Heart left ventricle (tissue), 16 donors: Measurements from ENCODE around the gene KCND1. TPM values are rescaled to one million over a fixed set of nuclear protein-coding genes. Genes with fewer than 3 reads are reported as not detected.

Experiments
- ATAC-seq, 4 donors: fragments of 200-7000 bp; cut with Tn5 transposase; one replicate each; pipeline ENCODE4 v1.9.1; 2020 to 2022; ENCODE audit warnings: moderate library complexity in 4 of 4, mild to moderate bottlenecking in 3 of 4, moderate number of reproducible peaks in 1 of 4
- DNase-seq, 5 donors: peaks; one replicate each; pipeline ENCODE4 v3.0.0-alpha.2; 2020
- H3K27ac ChIP-seq, 12 donors: fragments of 200-600 bp; sonication (generic) in 4 of 12; one replicate each; pipeline versions ENCODE4 v1.5.0 to v1.8.0; 2016 to 2022; ENCODE audit warnings: mild to moderate bottlenecking in 2 of 12
- H3K27me3 ChIP-seq, 9 donors: fragments of 200-600 bp; sonication (generic) in 2 of 9; one replicate each; pipeline versions ENCODE4 v1.5.1 to v1.8.0; 2016 to 2022; ENCODE audit warnings: mild to moderate bottlenecking in 3 of 9
- H3K36me3 ChIP-seq, 9 donors: fragments of 200-600 bp; sonication (generic) in 2 of 9; one replicate each; pipeline versions ENCODE4 v1.5.0 to v1.8.0; 2018 to 2022; ENCODE audit warnings: mild to moderate bottlenecking in 2 of 9
- H3K4me1 ChIP-seq, 12 donors: fragments of 200-600 bp; sonication (generic) in 4 of 12; one replicate each; pipeline versions ENCODE4 v1.5.0 to v1.8.0; 2016 to 2022; ENCODE audit warnings: mild to moderate bottlenecking in 3 of 12
- H3K4me3 ChIP-seq, 12 donors: fragments of 200-600 bp; sonication (generic) in 4 of 12; one replicate each; pipeline versions ENCODE4 v1.5.0 to v1.8.0; 2017 to 2022; ENCODE audit warnings: mild to moderate bottlenecking in 9 of 12, moderate library complexity in 4 of 12
- H3K9me3 ChIP-seq, 12 donors: fragments of 200-600 bp; sonication (generic) in 4 of 12; one replicate each; pipeline versions ENCODE4 v1.5.0 to v1.8.0; 2016 to 2022; ENCODE audit warnings: mild to moderate bottlenecking in 1 of 12
- POLR2A ChIP-seq, 2 donors: fragments of 450-650 bp; IDR thresholded peaks; one replicate each; pipeline ENCODE4 v1.6.1; 2017; ENCODE audit warnings: antibody characterized with exemption in 2 of 2, mild to moderate bottlenecking in 2 of 2, moderate library complexity in 2 of 2
- WGBS, 4 donors: extraction: QIAGEN DNeasy Blood & Tissue Kit in 2 of 4; methylation state at CpG; one replicate each; pipeline versions ENCODE4 v1.1.5 to v1.1.7; 2013 to 2018; 5-methylcytosine and 5-hydroxymethylcytosine counted together
- intact Hi-C, 10 donors: fragments of 100-400 bp; cut with DNase I; formaldehyde crosslinking; loops; one replicate each; pipeline versions ENCODE4 v1.11.1 to v1.14.2; 2022
- polyA plus RNA-seq, 2 donors: library from polyadenylated mRNA; stranded (reverse); fragments of 200-250 nt; gene quantifications; one replicate each; pipeline ENCODE4 v1.2.3, GENCODE V29; 2013
- total RNA-seq, 9 donors: library from RNA; depleted of rRNA in 2 of 9; stranded (reverse); fragments of >200 nt in 2 of 9; fragmentation: NEBNext Ultra II Directional in 3 of 9; extraction: Animal tissue kit (Norgen Biotek cat#: 25700) in 3 of 9; gene quantifications; one replicate each; pipeline versions ENCODE4 v1.1.0 to v1.2.4, GENCODE V29; 2016 to 2023
- TF ChIP-seq, protein P1 (sequence below), 12 donors: fragments of 200-600 bp; sonication (generic) in 4 of 12; IDR thresholded peaks; one replicate each; pipeline versions ENCODE4 v1.5.0 to v1.8.0; 2018 to 2022; ENCODE audit warnings: antibody characterized with exemption in 12 of 12, mild to moderate bottlenecking in 5 of 12
- donor health status: ischemic (EF 13 %, LVEDD 7.1; RV severe dilation, severe dysfunction).
- donor health status: healthy with polysubstance abuse.
- donor health status: DM: no; HTN: yes; CAD: no.
- donor health status: DM: no; HTN: no; CAD: no.
- donor health status: ischemic (EF 25% LVEDD 6.9; RV normal size, moderate dysfunction).
- donor health status: ischemic (EF 25% LVEDD 5.7; RV mildly dilated, moderate dysfunction).
- donor health status: healthy.
- donor health status: DM: yes; HTN: yes; CAD: no.
- donor health status: ischemic (EF 35%, LVEDD 5.7; RV mildly dilated, moderate dysfunction).
- donor health status: nonischemic (EF 11% LVEDD 7.7; RV severe dilation, severe dysfunction).
- donor health status: DM: yes; HTN: yes; CAD: no.
- donor health status: PGD.
- donor health status: ischemic (EF 29% LVEDD 5.4; RV normal size, mild dysfunction).
- donor health status: nonischemic (EF 23%, LVEDD 6.1; RV moderate dilation, normal function).

The KCND1 gene
- total and polyA plus RNA-seq, 11 donors, result 0.09 to 1.5 (median 0.29) TPM

GRCh38 chrX:49000636-49001035 is 29.0 kb upstream of the KCND1 start:
- Histone ChIP-seq H3K4me3 (no peak overlapping the region), H3K27ac (no peak overlapping the region), H3K4me1 (peaks cover 0 to 6% (median 0%) of the 10 kb centered on the region in 12 donors), H3K36me3 (peaks cover 0 to 22% (median 9%) of the 10 kb centered on the region in 9 donors), H3K9me3 (peaks cover 0 to 8% (median 0%) of the 10 kb centered on the region in 12 donors), H3K27me3 (peaks cover 0 to 6% (median 0%) of the 10 kb centered on the region in 9 donors)
- ATAC-seq, result no peak
- TF ChIP-seq, protein P1, sequence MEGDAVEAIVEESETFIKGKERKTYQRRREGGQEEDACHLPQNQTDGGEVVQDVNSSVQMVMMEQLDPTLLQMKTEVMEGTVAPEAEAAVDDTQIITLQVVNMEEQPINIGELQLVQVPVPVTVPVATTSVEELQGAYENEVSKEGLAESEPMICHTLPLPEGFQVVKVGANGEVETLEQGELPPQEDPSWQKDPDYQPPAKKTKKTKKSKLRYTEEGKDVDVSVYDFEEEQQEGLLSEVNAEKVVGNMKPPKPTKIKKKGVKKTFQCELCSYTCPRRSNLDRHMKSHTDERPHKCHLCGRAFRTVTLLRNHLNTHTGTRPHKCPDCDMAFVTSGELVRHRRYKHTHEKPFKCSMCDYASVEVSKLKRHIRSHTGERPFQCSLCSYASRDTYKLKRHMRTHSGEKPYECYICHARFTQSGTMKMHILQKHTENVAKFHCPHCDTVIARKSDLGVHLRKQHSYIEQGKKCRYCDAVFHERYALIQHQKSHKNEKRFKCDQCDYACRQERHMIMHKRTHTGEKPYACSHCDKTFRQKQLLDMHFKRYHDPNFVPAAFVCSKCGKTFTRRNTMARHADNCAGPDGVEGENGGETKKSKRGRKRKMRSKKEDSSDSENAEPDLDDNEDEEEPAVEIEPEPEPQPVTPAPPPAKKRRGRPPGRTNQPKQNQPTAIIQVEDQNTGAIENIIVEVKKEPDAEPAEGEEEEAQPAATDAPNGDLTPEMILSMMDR (IDR thresholded peaks at IDR 0.05), result no peak
- no peak for TF ChIP-seq POLR2A (IDR thresholded peaks at IDR 0.05)
- WGBS, 4 donors, result 77 to 99% (median 87%) methylated on average over 4 of the region's 4 CpGs
- no peak for DNase-seq
- intact Hi-C loops, result loop anchor here in 3 of 10 donors (5.0 kb wide), 2 partner anchors 42 to 43 kb away; partner anchors contain the start of genes TFE3 (in 3 of the 3) and OTUD5 (in 1 of the 3)

DNA sequence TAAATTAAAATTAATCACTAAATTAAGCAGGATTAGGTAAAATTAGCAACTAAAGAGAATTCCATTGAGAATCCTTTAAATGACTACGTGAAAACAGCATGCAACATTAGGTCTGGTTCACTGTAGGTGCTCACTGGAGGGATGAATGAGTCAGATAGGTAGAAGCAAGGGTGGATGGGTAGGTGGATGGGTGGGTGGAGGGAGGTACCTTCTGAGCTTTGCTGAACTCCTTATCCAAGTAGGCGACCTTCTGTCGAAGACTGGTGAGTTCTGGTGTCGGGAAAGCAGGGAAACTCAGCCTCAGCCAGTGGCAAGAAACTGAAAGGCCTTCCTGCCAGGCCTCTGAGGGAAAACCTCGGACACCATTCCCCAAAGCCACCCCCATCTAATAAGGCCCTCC is 27.4 kb upstream of the KCND1 start:
- peaks cover 0 to 6% (median 0%) of the 10 kb centered on the region in 9 donors for H3K27me3 ChIP-seq
- peaks cover 0 to 30% (median 17%) of the 10 kb centered on the region in 9 donors for H3K36me3 ChIP-seq
- H3K4me1 ChIP-seq, result peaks cover 0 to 6% (median 0%) of the 10 kb centered on the region in 12 donors
- H3K4me3 ChIP-seq, result no peak overlapping the region
- intact Hi-C loops, result no loop called here
- TF ChIP-seq, protein P1 (IDR thresholded peaks at IDR 0.05), result no peak
- TF ChIP-seq POLR2A (IDR thresholded peaks at IDR 0.05), result no peak
- ATAC-seq, result no peak
- peaks cover 0 to 8% (median 0%) of the 10 kb centered on the region in 12 donors for H3K9me3 ChIP-seq
- H3K27ac ChIP-seq, result no peak overlapping the region
- no peak for DNase-seq
- WGBS, 4 donors, result 75 to 96% (median 83%) methylated on average over 5 of the region's 5 CpGs

- Histone ChIP-seq H3K4me1 (peaks cover 0 to 6% (median 0%) of the 10 kb centered on the region in 12 donors), H3K27me3 (peaks cover 0 to 6% (median 0%) of the 10 kb centered on the region in 9 donors), H3K36me3 (peaks cover 0 to 31% (median 20%) of the 10 kb centered on the region in 9 donors), H3K27ac (no peak overlapping the region), H3K4me3 (no peak overlapping the region), H3K9me3 (peaks cover 0 to 8% (median 0%) of the 10 kb centered on the region in 12 donors)
- ATAC-seq (no peak), DNase-seq (no peak)
- intact Hi-C loops, result no loop called here
- 74 to 97% (median 85%) methylated on average over 4 of the region's 4 CpGs for WGBS, 4 donors
- TF ChIP-seq, protein P1 (IDR thresholded peaks at IDR 0.05), result no peak
- no peak for TF ChIP-seq POLR2A (IDR thresholded peaks at IDR 0.05)
Measured at GRCh38 chrX:48998391-48998790, 26.7 kb upstream of the KCND1 start.

DNA sequence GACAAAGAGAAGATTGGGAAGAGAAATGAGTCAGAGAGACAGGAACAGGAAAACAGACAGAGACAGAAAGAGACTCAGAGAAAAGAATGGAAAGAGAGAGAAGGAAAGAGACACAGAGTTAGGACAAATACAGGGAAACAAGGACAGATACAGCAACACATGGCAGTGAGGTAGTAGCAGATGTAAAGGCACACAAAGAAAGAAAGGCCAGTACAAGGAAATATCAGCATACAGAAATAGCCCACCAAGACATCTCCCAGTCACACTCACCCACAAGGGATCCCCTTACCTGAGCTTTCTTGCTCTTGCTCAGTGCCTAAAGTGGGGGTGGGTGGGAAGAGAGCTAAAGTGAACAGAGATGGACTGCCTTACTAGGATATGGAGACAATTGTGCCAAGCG is 26.2 kb upstream of the KCND1 start:
- intact Hi-C loops, result no loop called here
- Histone ChIP-seq H3K27ac (no peak overlapping the region), H3K4me3 (no peak overlapping the region), H3K4me1 (peaks cover 0 to 6% (median 0%) of the 10 kb centered on the region in 12 donors), H3K36me3 (peaks cover 0 to 36% (median 25%) of the 10 kb centered on the region in 9 donors), H3K9me3 (peaks cover 0 to 8% (median 0%) of the 10 kb centered on the region in 12 donors), H3K27me3 (peaks cover 0 to 6% (median 0%) of the 10 kb centered on the region in 9 donors)
- TF ChIP-seq POLR2A (IDR thresholded peaks at IDR 0.05), result no peak
- WGBS, 4 donors, result 68 to 95% (median 83%) methylated on average over 1 of the region's 1 CpG
- DNase-seq (no peak), ATAC-seq (no peak)
